Loucy (cell line): ENCODE results near the gene H1-8.

Experiments used
- H2AFZ ChIP-seq: fragments of 200-600 bp; sonication (generic); 2 replicates; pipeline ENCODE4 v1.6.0; 2016; ENCODE audit warnings: antibody characterized with exemption, mild to moderate bottlenecking, low read length, moderate library complexity
- H3F3A ChIP-seq: fragments of 200-600 bp; 2 replicates; pipeline ENCODE4 v1.6.0; 2016; ENCODE audit warnings: antibody characterized with exemption, low read depth, mild to moderate bottlenecking
- H3K27me3 ChIP-seq: fragments of 200-600 bp; sonication (generic); 2 replicates; pipeline ENCODE4 v1.6.1; 2014; ENCODE audit warnings: low read length, mild to moderate bottlenecking; ENCODE audit not compliant: insufficient read depth, poor library complexity, severe bottlenecking
- H3K36me3 ChIP-seq: fragments of 200-600 bp; sonication (generic); 2 replicates; pipeline ENCODE4 v1.6.1; 2016; ENCODE audit warnings: low read length; ENCODE audit not compliant: insufficient read depth
- H3K4me1 ChIP-seq: fragments of 200-600 bp; sonication (generic); 2 replicates; pipeline ENCODE4 v1.5.1; 2014; ENCODE audit warnings: low read length, mild to moderate bottlenecking; ENCODE audit not compliant: insufficient read depth, poor library complexity, severe bottlenecking
- H3K4me2 ChIP-seq: fragments of 200-600 bp; sonication (generic); 2 replicates; pipeline ENCODE4 v1.6.0; 2014; ENCODE audit warnings: antibody characterized with exemption, low read length, low read depth, mild to moderate bottlenecking; ENCODE audit not compliant: poor library complexity, severe bottlenecking
- H3K4me3 ChIP-seq: fragments of 200-600 bp; sonication (generic); 2 replicates; pipeline ENCODE4 v1.5.1; 2014; ENCODE audit warnings: low read length, mild to moderate bottlenecking, mixed read lengths; ENCODE audit not compliant: poor library complexity, severe bottlenecking
- H3K79me2 ChIP-seq: fragments of 200-600 bp; sonication (generic); 2 replicates; pipeline ENCODE4 v1.6.1; 2014; ENCODE audit warnings: low read length; ENCODE audit not compliant: insufficient read depth
- H3K9ac ChIP-seq: fragments of 200-600 bp; sonication (generic); 2 replicates; pipeline ENCODE4 v1.6.0; 2014; ENCODE audit warnings: mild to moderate bottlenecking, low read depth, low read length, moderate library complexity; ENCODE audit not compliant: poor library complexity, severe bottlenecking
- H3K9me2 ChIP-seq: fragments of 200-600 bp; sonication (generic); replicated peaks from 2 replicates; pipeline ENCODE4 v1.6.1; 2016; ENCODE audit warnings: low read depth, low read length, mixed read lengths
- H3K9me3 ChIP-seq: fragments of 200-600 bp; sonication (generic); 2 replicates; pipeline ENCODE4 v1.6.1; 2014; ENCODE audit warnings: mild to moderate bottlenecking, antibody characterized with exemption, low read length, low read depth; ENCODE audit not compliant: insufficient read depth
- H4K20me1 ChIP-seq: fragments of 200-600 bp; sonication (generic); 2 replicates; pipeline ENCODE4 v1.6.0; 2014; ENCODE audit warnings: antibody characterized with exemption, low read length, mild to moderate bottlenecking; ENCODE audit not compliant: insufficient read depth, poor library complexity, severe bottlenecking
- CTCF ChIP-seq: fragments of 200-600 bp; sonication (generic); conservative IDR thresholded peaks from 2 replicates; pipeline ENCODE4 v1.5.1; 2014; ENCODE audit warnings: mild to moderate bottlenecking, antibody characterized with exemption, low read length
- EZH2phosphoT487 ChIP-seq: fragments of 200-600 bp; IDR thresholded peaks from 2 replicates; pipeline ENCODE4 v1.6.1; 2018; ENCODE audit warnings: antibody characterized with exemption, mild to moderate bottlenecking, moderate library complexity, borderline replicate concordance

The H1-8 gene

GRCh38 chr3:129502641-129503408 is 40.1 kb upstream of the H1-8 start:
- H3K36me3 ChIP-seq = no peaks in the 10 kb centered on the region; the same call in 1 of the 2 replicates
- H3F3A ChIP-seq = no peaks in the 10 kb centered on the region
- no peaks in the 10 kb centered on the region for H4K20me1 ChIP-seq
- no peak overlapping the region for H3K4me3 ChIP-seq
- no peak overlapping the region for H2AFZ ChIP-seq
- H3K4me1 ChIP-seq = peaks cover 3% of the 10 kb centered on the region
- no peak for TF ChIP-seq EZH2phosphoT487
- no peak for TF ChIP-seq CTCF
- H3K4me2 ChIP-seq = no peak overlapping the region
- no peaks in the 10 kb centered on the region for H3K79me2 ChIP-seq
- H3K9me3 ChIP-seq = no peaks in the 10 kb centered on the region
- no peak overlapping the region for H3K9ac ChIP-seq
- no peaks in the 10 kb centered on the region for H3K27me3 ChIP-seq
- H3K9me2 ChIP-seq = no peaks in the 10 kb centered on the region

GRCh38 chr3:129503471-129504291 is 39.3 kb upstream of the H1-8 start:
- no peak overlapping the region for H3K4me3 ChIP-seq
- H3K9me2 ChIP-seq = no peaks in the 10 kb centered on the region
- H2AFZ ChIP-seq = no peak overlapping the region
- H4K20me1 ChIP-seq = no peaks in the 10 kb centered on the region
- H3K4me2 ChIP-seq = no peak overlapping the region
- no peaks in the 10 kb centered on the region for H3K9me3 ChIP-seq
- no peak for TF ChIP-seq EZH2phosphoT487
- TF ChIP-seq CTCF = no peak
- H3K9ac ChIP-seq = no peak overlapping the region
- no peaks in the 10 kb centered on the region for H3K27me3 ChIP-seq
- H3F3A ChIP-seq = no peaks in the 10 kb centered on the region
- peaks cover 6% of the 10 kb centered on the region for H3K4me1 ChIP-seq
- H3K36me3 ChIP-seq = no peaks in the 10 kb centered on the region; the same call in 1 of the 2 replicates
- H3K79me2 ChIP-seq = no peaks in the 10 kb centered on the region

- TF ChIP-seq EZH2phosphoT487 = no peak
- no peak for TF ChIP-seq CTCF
- Histone ChIP-seq H3K4me2 (no peak overlapping the region), H3K4me3 (no peak overlapping the region), H4K20me1 (no peaks in the 10 kb centered on the region), H3K9ac (no peak overlapping the region), H3K4me1 (peaks cover 6% of the 10 kb centered on the region), H3K79me2 (no peaks in the 10 kb centered on the region), H3K36me3 (no peaks in the 10 kb centered on the region; the same call in 1 of the 2 replicates), H2AFZ (no peak overlapping the region), H3K9me3 (no peaks in the 10 kb centered on the region), H3K9me2 (no peaks in the 10 kb centered on the region), H3F3A (no peaks in the 10 kb centered on the region), H3K27me3 (no peaks in the 10 kb centered on the region)
Measured at GRCh38 chr3:129504471-129505100, 38.4 kb upstream of the H1-8 start.
